NCI-H82 treated with DMSO at 0.1 percent for 48 hours (cell line): ENCODE measurements around the gene TTC3.
A peak's percentile ranks its signal among the peaks of the same experiment; 100 is the strongest.
"Not testable (repeated sequence)": the region's sequence is repeated elsewhere in the genome, so short reads cannot be mapped to it uniquely, and the experiment has no call there.

Experiments
- DNase-seq: peaks from one replicate; lab custom pipeline; 2025; ENCODE audit not compliant: unreplicated experiment; lab: John Stamatoyannopoulos, UW

Gene TTC3

GRCh38 chr21:37072988-37073416 is at the start of gene TTC3, which contains the start of gene PIGP:
Gene TTC3, plus strand, starts transcription at chr21:37073254. Its CDS starts 14,004 bp downstream, at chr21:37087258.
Gene PIGP, minus strand, starts transcription at chr21:37073071. Its CDS starts 556 bp downstream, at chr21:37072515.
- peak; percentile 79 for DNase-seq

GRCh38 chr21:37026499-37026898 is 46.6 kb upstream of the TTC3 start:
- DNase-seq, result no peak

GRCh38 chr21:37028570-37028969 is 44.5 kb upstream of the TTC3 start:
- no peak for DNase-seq

- no peak for DNase-seq
Measured at GRCh38 chr21:37030864-37031263, 42.2 kb upstream of the TTC3 start.

- DNase-seq, result no peak
Measured at GRCh38 chr21:37032293-37032692, 40.8 kb upstream of the TTC3 start.

GRCh38 chr21:37032877-37033471 is 40.1 kb upstream of the TTC3 start:
- no peak for DNase-seq

- DNase-seq, result peak; percentile 15
Measured at GRCh38 chr21:37034394-37034793, 38.7 kb upstream of the TTC3 start.

GRCh38 chr21:37036177-37036576 is 36.9 kb upstream of the TTC3 start:
- no peak for DNase-seq

GRCh38 chr21:37039411-37040075 is 33.5 kb upstream of the TTC3 start:
- DNase-seq, result no peak

GRCh38 chr21:37040212-37040611 is 32.8 kb upstream of the TTC3 start:
- DNase-seq, result no peak

GRCh38 chr21:37041706-37042271 is 31.3 kb upstream of the TTC3 start:
- DNase-seq, result peak; percentile 92

- no peak for DNase-seq
Measured at GRCh38 chr21:37043818-37044217, 29.2 kb upstream of the TTC3 start.

GRCh38 chr21:37044643-37045042 is 28.4 kb upstream of the TTC3 start:
- DNase-seq, result no peak

GRCh38 chr21:37045149-37045548 is 27.9 kb upstream of the TTC3 start:
- no peak for DNase-seq

GRCh38 chr21:37045556-37045955 is 27.5 kb upstream of the TTC3 start:
- no peak for DNase-seq

- DNase-seq, result no peak
Measured at GRCh38 chr21:37047079-37047478, 26.0 kb upstream of the TTC3 start.

GRCh38 chr21:37049741-37050140 is 23.3 kb upstream of the TTC3 start:
- not testable (repeated sequence) for DNase-seq

GRCh38 chr21:37055271-37055855 is 17.7 kb upstream of the TTC3 start:
- no peak for DNase-seq

GRCh38 chr21:37057614-37058013 is 15.4 kb upstream of the TTC3 start:
- DNase-seq, result no peak

- DNase-seq, result no peak
Measured at GRCh38 chr21:37058261-37058660, 14.8 kb upstream of the TTC3 start.

- DNase-seq, result no peak
Measured at GRCh38 chr21:37059181-37059580, 13.9 kb upstream of the TTC3 start.

GRCh38 chr21:37060296-37060695 is 12.8 kb upstream of the TTC3 start:
- DNase-seq, result peak; percentile 53
